Karpas-422 (cell line): ENCODE results near the gene TAS2R43. TPM values are rescaled to one million over a fixed set of nuclear protein-coding genes. Genes with fewer than 3 reads are reported as not detected.
"Not testable (repeated sequence)": the region's sequence is repeated elsewhere in the genome, so short reads cannot be mapped to it uniquely, and the experiment has no call there.

Source experiments
- DNase-seq: peaks from one replicate; pipeline ENCODE4 v3.0.0-alpha.2; 2015
- H2AFZ ChIP-seq: fragments of 200-600 bp; sonication (generic); 2 replicates; pipeline ENCODE4 v1.6.1; 2014; ENCODE audit warnings: antibody characterized with exemption, low read length, mixed read lengths
- H3K27ac ChIP-seq: fragments of 200-600 bp; sonication (generic); 2 replicates; pipeline ENCODE4 v1.5.1; 2014; ENCODE audit warnings: mild to moderate bottlenecking, low read length, moderate library complexity
- H3K27me3 ChIP-seq: fragments of 200-600 bp; sonication (generic); 2 replicates; pipeline ENCODE4 v1.6.1; 2014; ENCODE audit warnings: low read length, mixed read lengths
- H3K36me3 ChIP-seq: fragments of 200-600 bp; sonication (generic); 2 replicates; pipeline ENCODE4 v1.6.1; 2014; ENCODE audit warnings: low read length, mixed read lengths; ENCODE audit not compliant: insufficient read depth
- H3K4me1 ChIP-seq: fragments of 200-600 bp; sonication (generic); 2 replicates; pipeline ENCODE4 v1.6.1; 2014; ENCODE audit warnings: mild to moderate bottlenecking, low read length, mixed read lengths
- H3K4me2 ChIP-seq: fragments of 200-600 bp; sonication (generic); 2 replicates; pipeline ENCODE4 v1.6.1; 2014; ENCODE audit warnings: low read length, low read depth, mild to moderate bottlenecking; ENCODE audit not compliant: poor library complexity, severe bottlenecking
- H3K4me3 ChIP-seq: fragments of 200-600 bp; sonication (generic); 2 replicates; pipeline ENCODE4 v1.5.1; 2014; ENCODE audit warnings: mild to moderate bottlenecking, antibody characterized with exemption, low read length, mixed read lengths
- H3K79me2 ChIP-seq: fragments of 200-600 bp; sonication (generic); 2 replicates; pipeline ENCODE4 v1.6.1; 2014; ENCODE audit warnings: mild to moderate bottlenecking, low read length, mixed read lengths
- H3K9ac ChIP-seq: fragments of 200-600 bp; sonication (generic); 2 replicates; pipeline ENCODE4 v1.6.0; 2014; ENCODE audit warnings: low read length
- H3K9me2 ChIP-seq: fragments of 200-600 bp; sonication (generic), shearing (Covaris generic); replicated peaks from 2 replicates; pipeline ENCODE4 v1.6.0; 2014; ENCODE audit warnings: mild to moderate bottlenecking, low read length, moderate library complexity; ENCODE audit not compliant: insufficient read depth
- H3K9me3 ChIP-seq: fragments of 300-700, 200-600 bp; sonication (generic); 2 replicates; pipeline ENCODE4 v1.6.1; 2014; ENCODE audit warnings: low read length, mixed read lengths
- H4K20me1 ChIP-seq: fragments of 200-600 bp; sonication (generic); 2 replicates; pipeline ENCODE4 v1.6.1; 2014; ENCODE audit warnings: mild to moderate bottlenecking, antibody characterized with exemption, low read length, low read depth; ENCODE audit not compliant: insufficient read depth
- total RNA-seq: library from RNA; depleted of rRNA; stranded (reverse); fragments of >200 nt; shearing (Covaris generic); gene quantifications from 2 replicates; pipeline ENCODE4 v1.2.3, GENCODE V29; 2014; ENCODE audit warnings: low replicate concordance; rRNA removed

The TAS2R43 gene
- total RNA-seq: 0.90 and 7.6 TPM in 2 replicates

DNA sequence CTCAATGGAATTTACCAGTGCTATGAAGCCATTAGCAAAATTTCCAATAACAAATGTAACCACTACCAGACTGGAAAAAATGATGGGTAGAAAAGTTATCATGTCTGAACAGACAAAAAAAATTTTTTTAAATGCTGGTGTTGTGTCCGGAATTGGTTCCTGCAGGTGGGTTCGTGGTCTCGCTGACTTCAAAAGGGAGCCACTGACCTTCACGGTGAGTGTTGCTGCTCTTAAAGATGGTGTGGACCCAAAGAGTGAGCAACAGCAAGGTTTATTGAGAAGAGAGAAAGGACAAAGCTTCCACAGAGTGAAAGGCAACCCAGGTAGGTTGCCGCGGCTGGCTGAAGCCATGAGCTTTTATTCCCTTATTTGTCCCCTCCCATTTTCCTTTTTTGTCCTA lies at the start of gene TAS2R43:
TSS of gene TAS2R43 (minus strand) at position 186 of the 400 bp plus-strand sequence. CDS start at position 102, 84 bp downstream.
- Histone ChIP-seq H3K4me2 (no peak within 1 kb of the TSS), H3K9me2 (no peaks in the 10 kb centered on the region), H3K27ac (no peak within 1 kb of the TSS), H3K9ac (no peak within 1 kb of the TSS), H3K4me1 (no peaks in the 10 kb centered on the region), H3K4me3 (no peak within 1 kb of the TSS), H4K20me1 (no peaks in the 10 kb centered on the region), H2AFZ (no peak within 1 kb of the TSS), H3K36me3 (no peaks in the 10 kb centered on the region), H3K27me3 (no peaks in the 10 kb centered on the region), H3K79me2 (peaks cover 7% of the 10 kb centered on the region; the same call in 1 of the 2 replicates), H3K9me3 (no peaks in the 10 kb centered on the region)
- no peak for DNase-seq

GRCh38 chr12:11136075-11136474 lies 44.0 kb upstream of the TAS2R43 start:
- no peak overlapping the region for H3K27ac ChIP-seq
- H4K20me1 ChIP-seq: no peaks in the 10 kb centered on the region
- H3K9me2 ChIP-seq: no peaks in the 10 kb centered on the region
- H3K4me2 ChIP-seq: no peak overlapping the region
- H3K4me3 ChIP-seq: no peak overlapping the region
- peaks cover 94% of the 10 kb centered on the region for H3K79me2 ChIP-seq
- no peak overlapping the region for H3K9ac ChIP-seq
- H3K4me1 ChIP-seq: peaks cover 6% of the 10 kb centered on the region; the same call in 1 of the 2 replicates
- DNase-seq: no peak
- H3K27me3 ChIP-seq: no peaks in the 10 kb centered on the region
- peaks cover 3% of the 10 kb centered on the region for H3K36me3 ChIP-seq
- no peaks in the 10 kb centered on the region for H3K9me3 ChIP-seq
- H2AFZ ChIP-seq: no peak overlapping the region

GRCh38 chr12:11134305-11134704 lies 42.2 kb upstream of the TAS2R43 start, which contains the start of gene TAS2R30:
TAS2R30 (minus strand) TSS chr12:11134644; CDS start chr12:11134244, 400 bp downstream.
- Histone ChIP-seq H4K20me1 (no peaks in the 10 kb centered on the region), H3K79me2 (peaks cover 97% of the 10 kb centered on the region), H3K4me3 (no peak within 1 kb of the TSS), H2AFZ (no peak within 1 kb of the TSS), H3K27ac (no peak within 1 kb of the TSS), H3K4me2 (no peak within 1 kb of the TSS), H3K36me3 (no peaks in the 10 kb centered on the region; the same call in 1 of the 2 replicates), H3K9me2 (no peaks in the 10 kb centered on the region), H3K27me3 (no peaks in the 10 kb centered on the region), H3K9me3 (no peaks in the 10 kb centered on the region), H3K9ac (no peak within 1 kb of the TSS), H3K4me1 (peaks cover 6% of the 10 kb centered on the region; the same call in 1 of the 2 replicates)
- no peak for DNase-seq

DNA sequence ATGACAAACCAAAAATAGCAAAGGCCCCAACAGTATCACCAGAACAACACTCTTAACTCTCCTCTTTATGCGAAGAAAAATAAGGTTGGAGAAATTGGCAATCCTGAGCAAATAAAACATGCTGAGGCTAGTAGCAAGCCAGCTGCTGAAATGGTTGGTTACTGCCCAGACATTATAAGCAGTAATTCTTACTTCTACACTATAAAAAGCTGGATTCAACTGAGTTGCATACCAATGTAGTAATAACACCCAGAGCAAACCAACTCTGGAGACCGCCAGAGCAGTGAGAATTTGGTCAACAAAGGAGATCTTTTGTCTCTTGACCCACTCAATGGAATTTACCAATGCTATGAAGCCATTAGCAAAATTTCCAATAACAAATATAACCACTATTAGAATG lies 41.7 kb upstream of the TAS2R43 start:
- Histone ChIP-seq H3K9me2 (no peaks in the 10 kb centered on the region), H3K9me3 (no peaks in the 10 kb centered on the region), H3K27ac (no peak overlapping the region), H4K20me1 (no peaks in the 10 kb centered on the region), H3K4me1 (peaks cover 6% of the 10 kb centered on the region; the same call in 1 of the 2 replicates), H2AFZ (no peak overlapping the region), H3K27me3 (no peaks in the 10 kb centered on the region), H3K9ac (no peak overlapping the region), H3K4me2 (no peak overlapping the region), H3K36me3 (peaks cover 4% of the 10 kb centered on the region), H3K79me2 (peaks cover 97% of the 10 kb centered on the region), H3K4me3 (no peak overlapping the region)
- no peak for DNase-seq

DNA sequence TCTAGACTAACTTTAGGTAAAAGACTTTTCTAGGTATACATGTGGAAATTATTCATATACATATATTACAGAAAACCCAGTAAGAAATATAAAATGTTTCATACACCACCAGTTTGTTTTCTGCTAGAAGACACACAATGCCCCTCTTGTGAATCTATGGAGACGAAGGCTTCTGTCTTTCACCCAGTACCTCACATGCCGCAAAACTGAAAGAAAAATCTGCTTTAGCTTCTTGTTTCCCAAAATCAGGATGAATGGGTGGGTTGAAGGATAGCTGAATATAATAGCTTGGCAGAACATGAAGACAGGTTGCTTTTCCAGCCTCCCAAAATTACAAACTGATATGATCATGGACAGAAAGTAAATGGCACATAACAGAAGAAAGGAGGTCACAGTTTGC lies 41.0 kb upstream of the TAS2R43 start:
- peaks cover 97% of the 10 kb centered on the region for H3K79me2 ChIP-seq
- no peak overlapping the region for H3K27ac ChIP-seq
- H3K27me3 ChIP-seq: no peaks in the 10 kb centered on the region
- no peak overlapping the region for H3K4me3 ChIP-seq
- H3K4me1 ChIP-seq: peaks cover 6% of the 10 kb centered on the region; the same call in 1 of the 2 replicates
- H3K4me2 ChIP-seq: no peak overlapping the region
- no peaks in the 10 kb centered on the region for H3K9me2 ChIP-seq
- DNase-seq: no peak
- H3K9ac ChIP-seq: no peak overlapping the region
- no peaks in the 10 kb centered on the region for H4K20me1 ChIP-seq
- no peak overlapping the region for H2AFZ ChIP-seq
- peaks cover 8% of the 10 kb centered on the region for H3K36me3 ChIP-seq
- no peaks in the 10 kb centered on the region for H3K9me3 ChIP-seq

- no peak for DNase-seq
Measured at GRCh38 chr12:11130999-11131398, 38.9 kb upstream of the TAS2R43 start.

GRCh38 chr12:11130382-11130781 lies 38.3 kb upstream of the TAS2R43 start:
- peaks cover 3% of the 10 kb centered on the region; the same call in 1 of the 2 replicates for H3K4me1 ChIP-seq
- DNase-seq: no peak

More at GRCh38 chr12:11130999-11131398, 38.9 kb upstream of the TAS2R43 start:
- Histone ChIP-seq H3K9ac (no peak overlapping the region), H3K9me3 (peaks cover 4% of the 10 kb centered on the region; the same call in 1 of the 2 replicates), H3K9me2 (no peaks in the 10 kb centered on the region), H3K4me3 (no peak overlapping the region), H3K27me3 (no peaks in the 10 kb centered on the region), H3K27ac (no peak overlapping the region), H4K20me1 (no peaks in the 10 kb centered on the region), H3K4me2 (no peak overlapping the region), H3K36me3 (peaks cover 17% of the 10 kb centered on the region), H3K79me2 (peaks cover 93% of the 10 kb centered on the region), H2AFZ (no peak overlapping the region), H3K4me1 (peaks cover 6% of the 10 kb centered on the region; the same call in 1 of the 2 replicates)

GRCh38 chr12:11114130-11114529 lies 22.0 kb upstream of the TAS2R43 start:
- not testable (repeated sequence) for H3K4me1 ChIP-seq, H4K20me1 ChIP-seq, H3K27me3 ChIP-seq, H3K4me3 ChIP-seq, H3K36me3 ChIP-seq, H3K9me3 ChIP-seq, H3K9ac ChIP-seq, DNase-seq, H2AFZ ChIP-seq, H3K4me2 ChIP-seq, H3K9me2 ChIP-seq, H3K27ac ChIP-seq
- H3K79me2 ChIP-seq: peaks cover 97% of the 10 kb centered on the region

More at GRCh38 chr12:11130382-11130781, 38.3 kb upstream of the TAS2R43 start:
- H3K27ac ChIP-seq: no peak overlapping the region
- H3K36me3 ChIP-seq: peaks cover 20% of the 10 kb centered on the region
- H3K79me2 ChIP-seq: peaks cover 89% of the 10 kb centered on the region
- peaks cover 4% of the 10 kb centered on the region; the same call in 1 of the 2 replicates for H3K9me3 ChIP-seq
- H3K4me2 ChIP-seq: no peak overlapping the region
- H3K9ac ChIP-seq: no peak overlapping the region
- H3K9me2 ChIP-seq: no peaks in the 10 kb centered on the region
- no peaks in the 10 kb centered on the region for H4K20me1 ChIP-seq
- H3K4me3 ChIP-seq: no peak overlapping the region
- no peaks in the 10 kb centered on the region for H3K27me3 ChIP-seq
- no peak overlapping the region for H2AFZ ChIP-seq
